WTC11 (cell line): Measurements from ENCODE around the gene DDAH2. TPM values are rescaled to one million over a fixed set of nuclear protein-coding genes. Genes with fewer than 3 reads are reported as not detected.

Experiments
- ATAC-seq: fragments of 200-7000 bp; cut with Tn5 transposase; 2 replicates; pipeline ENCODE4 v1.10.0; 2021; ENCODE audit warnings: mild to moderate bottlenecking, moderate library complexity
- CTCF ChIA-PET: fragments of 300-600 bp; sonication (Branson Sonifier 250); formaldehyde crosslinking; loops from one replicate; lab custom pipeline; 2021; ENCODE audit warnings: antibody characterized with exemption; lab: Charles Lee
- POLR2A ChIA-PET: fragments of 350-600 bp; sonication (Branson Sonifier 250); formaldehyde crosslinking; loops from one replicate; lab custom pipeline; 2021; ENCODE audit warnings: antibody characterized with exemption; lab: Charles Lee
- DNase-seq: peaks from one replicate; pipeline ENCODE4 v3.0.0; 2021; ENCODE audit warnings: low spot score
- H3K27ac Mint-ChIP-seq: 2 replicates; pipeline ENCODE4 v1.8.0; 2021; ENCODE audit warnings: mixed read lengths
- H3K27me3 Mint-ChIP-seq: 2 replicates; pipeline ENCODE4 v1.8.0; 2021; ENCODE audit warnings: low read depth, mild to moderate bottlenecking, moderate library complexity, mixed read lengths
- H3K36me3 Mint-ChIP-seq: 2 replicates; pipeline ENCODE4 v1.8.0; 2021; ENCODE audit warnings: mixed read lengths
- H3K4me1 Mint-ChIP-seq: 2 replicates; pipeline ENCODE4 v1.8.0; 2022; ENCODE audit warnings: mixed read lengths
- H3K4me3 Mint-ChIP-seq: 2 replicates; pipeline ENCODE4 v1.8.0; 2021; ENCODE audit warnings: mild to moderate bottlenecking, moderate library complexity, mixed read lengths
- H3K9me3 Mint-ChIP-seq: 2 replicates; pipeline ENCODE4 v1.8.0; 2021; ENCODE audit warnings: mixed read lengths
- ARID4B ChIP-seq: sonication (generic); formaldehyde crosslinking; IDR thresholded peaks from 2 replicates; pipeline ENCODE4 v1.8.0; 2023; ENCODE audit warnings: missing genetic modification reagents, mild to moderate bottlenecking, borderline replicate concordance
- ATF2 ChIP-seq: sonication (generic); formaldehyde crosslinking; IDR thresholded peaks from 2 replicates; pipeline ENCODE4 v1.8.1; 2022; ENCODE audit warnings: low read depth, missing genetic modification reagents, borderline replicate concordance
- CREB1 ChIP-seq: sonication (generic); formaldehyde crosslinking; IDR thresholded peaks from 2 replicates; pipeline ENCODE4 v1.8.0; 2023; ENCODE audit warnings: mild to moderate bottlenecking, missing genetic modification reagents
- ESRRA ChIP-seq: sonication (generic); formaldehyde crosslinking; IDR thresholded peaks from 2 replicates; pipeline ENCODE4 v1.8.1; 2022; ENCODE audit warnings: mild to moderate bottlenecking, missing genetic modification reagents, borderline replicate concordance
- ETV6 ChIP-seq: sonication (generic); formaldehyde crosslinking; IDR thresholded peaks from 2 replicates; pipeline ENCODE4 v1.8.1; 2022; ENCODE audit warnings: mild to moderate bottlenecking, missing genetic modification reagents
- IRF2 ChIP-seq: sonication (generic); formaldehyde crosslinking; IDR thresholded peaks from 2 replicates; pipeline ENCODE4 v1.8.0; 2022; ENCODE audit warnings: low read depth, missing genetic modification reagents, borderline replicate concordance
- JAZF1 ChIP-seq: fragments of 250-450 bp; sonication (Bioruptor Pico); IDR thresholded peaks from 2 replicates; pipeline ENCODE4 v1.9.0; 2021; ENCODE audit warnings: moderate library complexity, mild to moderate bottlenecking, inconsistent platforms
- MXD4 ChIP-seq: fragments of 250-450 bp; sonication (Bioruptor Pico); IDR thresholded peaks from 2 replicates; pipeline ENCODE4 v1.8.0; 2021; ENCODE audit warnings: mild to moderate bottlenecking, moderate library complexity, borderline replicate concordance
- NFE2L1 ChIP-seq: sonication (generic); formaldehyde crosslinking; IDR thresholded peaks from 2 replicates; pipeline ENCODE4 v1.8.1; 2023; ENCODE audit warnings: missing genetic modification reagents
- OVOL2 ChIP-seq: fragments of 250-450 bp; sonication (Bioruptor Pico); IDR thresholded peaks from 2 replicates; pipeline ENCODE4 v1.9.0; 2021; ENCODE audit warnings: mild to moderate bottlenecking, borderline replicate concordance
- SMAD3 ChIP-seq: sonication (generic); formaldehyde crosslinking; IDR thresholded peaks from 2 replicates; pipeline ENCODE4 v1.8.0; 2022; ENCODE audit warnings: missing genetic modification reagents, mild to moderate bottlenecking, borderline replicate concordance
- ZMAT4 ChIP-seq: fragments of 250-450 bp; sonication (Bioruptor Pico); IDR thresholded peaks from 2 replicates; pipeline ENCODE4 v1.9.0; 2021; ENCODE audit warnings: mild to moderate bottlenecking
- ZNF138 ChIP-seq: sonication (generic); formaldehyde crosslinking; conservative IDR thresholded peaks from 2 replicates; pipeline ENCODE4 v1.8.1; 2022; ENCODE audit warnings: mild to moderate bottlenecking, moderate library complexity, missing genetic modification reagents
- ZNF317 ChIP-seq: sonication (generic); formaldehyde crosslinking; IDR thresholded peaks from 2 replicates; pipeline ENCODE4 v1.8.1; 2023; ENCODE audit warnings: low read depth, mild to moderate bottlenecking, moderate library complexity, missing genetic modification reagents, borderline replicate concordance
- ZNF671 ChIP-seq: fragments of 250-450 bp; sonication (Bioruptor Pico); IDR thresholded peaks from 2 replicates; pipeline ENCODE4 v1.8.0; 2021; ENCODE audit warnings: mild to moderate bottlenecking
- total RNA-seq: library from RNA; stranded (reverse); gene quantifications from 3 replicates; pipeline ENCODE4 v1.2.3, GENCODE V29; 2021
- TF ChIP-seq, protein P1 (sequence below): fragments of 250-450 bp; sonication (Bioruptor Pico); IDR thresholded peaks from 2 replicates; pipeline ENCODE4 v1.9.0; 2021; ENCODE audit warnings: mild to moderate bottlenecking, borderline replicate concordance
- TF ChIP-seq, protein P2 (sequence below): sonication (generic); formaldehyde crosslinking; conservative IDR thresholded peaks from 2 replicates; pipeline ENCODE4 v1.8.1; 2022; ENCODE audit warnings: mild to moderate bottlenecking, missing genetic modification reagents
- TF ChIP-seq, protein P3 (sequence below): sonication (generic); formaldehyde crosslinking; IDR thresholded peaks from 2 replicates; pipeline ENCODE4 v1.8.1; 2023; ENCODE audit warnings: mild to moderate bottlenecking, missing genetic modification reagents
- TF ChIP-seq, protein P4 (sequence below): fragments of 250-450 bp; sonication (Bioruptor Pico); conservative IDR thresholded peaks from 2 replicates; pipeline ENCODE4 v1.9.0; 2021; ENCODE audit warnings: mild to moderate bottlenecking

DDAH2 gene
- total RNA-seq, 1 experiment from 2014 or later = 67.3 TPM

- TF ChIP-seq, protein P1, sequence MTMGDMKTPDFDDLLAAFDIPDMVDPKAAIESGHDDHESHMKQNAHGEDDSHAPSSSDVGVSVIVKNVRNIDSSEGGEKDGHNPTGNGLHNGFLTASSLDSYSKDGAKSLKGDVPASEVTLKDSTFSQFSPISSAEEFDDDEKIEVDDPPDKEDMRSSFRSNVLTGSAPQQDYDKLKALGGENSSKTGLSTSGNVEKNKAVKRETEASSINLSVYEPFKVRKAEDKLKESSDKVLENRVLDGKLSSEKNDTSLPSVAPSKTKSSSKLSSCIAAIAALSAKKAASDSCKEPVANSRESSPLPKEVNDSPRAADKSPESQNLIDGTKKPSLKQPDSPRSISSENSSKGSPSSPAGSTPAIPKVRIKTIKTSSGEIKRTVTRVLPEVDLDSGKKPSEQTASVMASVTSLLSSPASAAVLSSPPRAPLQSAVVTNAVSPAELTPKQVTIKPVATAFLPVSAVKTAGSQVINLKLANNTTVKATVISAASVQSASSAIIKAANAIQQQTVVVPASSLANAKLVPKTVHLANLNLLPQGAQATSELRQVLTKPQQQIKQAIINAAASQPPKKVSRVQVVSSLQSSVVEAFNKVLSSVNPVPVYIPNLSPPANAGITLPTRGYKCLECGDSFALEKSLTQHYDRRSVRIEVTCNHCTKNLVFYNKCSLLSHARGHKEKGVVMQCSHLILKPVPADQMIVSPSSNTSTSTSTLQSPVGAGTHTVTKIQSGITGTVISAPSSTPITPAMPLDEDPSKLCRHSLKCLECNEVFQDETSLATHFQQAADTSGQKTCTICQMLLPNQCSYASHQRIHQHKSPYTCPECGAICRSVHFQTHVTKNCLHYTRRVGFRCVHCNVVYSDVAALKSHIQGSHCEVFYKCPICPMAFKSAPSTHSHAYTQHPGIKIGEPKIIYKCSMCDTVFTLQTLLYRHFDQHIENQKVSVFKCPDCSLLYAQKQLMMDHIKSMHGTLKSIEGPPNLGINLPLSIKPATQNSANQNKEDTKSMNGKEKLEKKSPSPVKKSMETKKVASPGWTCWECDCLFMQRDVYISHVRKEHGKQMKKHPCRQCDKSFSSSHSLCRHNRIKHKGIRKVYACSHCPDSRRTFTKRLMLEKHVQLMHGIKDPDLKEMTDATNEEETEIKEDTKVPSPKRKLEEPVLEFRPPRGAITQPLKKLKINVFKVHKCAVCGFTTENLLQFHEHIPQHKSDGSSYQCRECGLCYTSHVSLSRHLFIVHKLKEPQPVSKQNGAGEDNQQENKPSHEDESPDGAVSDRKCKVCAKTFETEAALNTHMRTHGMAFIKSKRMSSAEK (CRISPR knock-in tag) = no peak
- TF ChIP-seq CREB1 (CRISPR knock-in tag) (no peak), ESRRA (CRISPR knock-in tag) (no peak), MXD4 (CRISPR knock-in tag) (no peak), ARID4B (CRISPR knock-in tag) (no peak), ZNF671 (CRISPR knock-in tag) (no peak)
- TF ChIP-seq, protein P2, sequence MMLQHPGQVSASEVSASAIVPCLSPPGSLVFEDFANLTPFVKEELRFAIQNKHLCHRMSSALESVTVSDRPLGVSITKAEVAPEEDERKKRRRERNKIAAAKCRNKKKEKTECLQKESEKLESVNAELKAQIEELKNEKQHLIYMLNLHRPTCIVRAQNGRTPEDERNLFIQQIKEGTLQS = no peak
- TF ChIP-seq, protein P3, sequence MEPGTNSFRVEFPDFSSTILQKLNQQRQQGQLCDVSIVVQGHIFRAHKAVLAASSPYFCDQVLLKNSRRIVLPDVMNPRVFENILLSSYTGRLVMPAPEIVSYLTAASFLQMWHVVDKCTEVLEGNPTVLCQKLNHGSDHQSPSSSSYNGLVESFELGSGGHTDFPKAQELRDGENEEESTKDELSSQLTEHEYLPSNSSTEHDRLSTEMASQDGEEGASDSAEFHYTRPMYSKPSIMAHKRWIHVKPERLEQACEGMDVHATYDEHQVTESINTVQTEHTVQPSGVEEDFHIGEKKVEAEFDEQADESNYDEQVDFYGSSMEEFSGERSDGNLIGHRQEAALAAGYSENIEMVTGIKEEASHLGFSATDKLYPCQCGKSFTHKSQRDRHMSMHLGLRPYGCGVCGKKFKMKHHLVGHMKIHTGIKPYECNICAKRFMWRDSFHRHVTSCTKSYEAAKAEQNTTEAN (CRISPR knock-in tag) = no peak
Observed at GRCh38 chr6:31750411-31751022, 21.4 kb upstream of the DDAH2 start (continued).

GRCh38 chr6:31749301-31750036 lies 20.4 kb upstream of the DDAH2 start:
- Mint-ChIP-seq H3K36me3 (peaks cover 13% of the 10 kb centered on the region), H3K4me1 (peaks cover 7% of the 10 kb centered on the region), H3K9me3 (no peaks in the 10 kb centered on the region), H3K27me3 (no peaks in the 10 kb centered on the region; the same call in 1 of the 2 replicates), H3K4me3 (no peak overlapping the region), H3K27ac (no peak overlapping the region)
- CTCF ChIA-PET = interaction anchor here (0.6 kb wide), 1 partner anchor 13 kb away, joined by 3 read pairs; the partner anchor contains the start of gene SAPCD1
- ATAC-seq (no peak), DNase-seq (no peak)
- POLR2A ChIA-PET = no interaction called here
- TF ChIP-seq, protein P4, sequence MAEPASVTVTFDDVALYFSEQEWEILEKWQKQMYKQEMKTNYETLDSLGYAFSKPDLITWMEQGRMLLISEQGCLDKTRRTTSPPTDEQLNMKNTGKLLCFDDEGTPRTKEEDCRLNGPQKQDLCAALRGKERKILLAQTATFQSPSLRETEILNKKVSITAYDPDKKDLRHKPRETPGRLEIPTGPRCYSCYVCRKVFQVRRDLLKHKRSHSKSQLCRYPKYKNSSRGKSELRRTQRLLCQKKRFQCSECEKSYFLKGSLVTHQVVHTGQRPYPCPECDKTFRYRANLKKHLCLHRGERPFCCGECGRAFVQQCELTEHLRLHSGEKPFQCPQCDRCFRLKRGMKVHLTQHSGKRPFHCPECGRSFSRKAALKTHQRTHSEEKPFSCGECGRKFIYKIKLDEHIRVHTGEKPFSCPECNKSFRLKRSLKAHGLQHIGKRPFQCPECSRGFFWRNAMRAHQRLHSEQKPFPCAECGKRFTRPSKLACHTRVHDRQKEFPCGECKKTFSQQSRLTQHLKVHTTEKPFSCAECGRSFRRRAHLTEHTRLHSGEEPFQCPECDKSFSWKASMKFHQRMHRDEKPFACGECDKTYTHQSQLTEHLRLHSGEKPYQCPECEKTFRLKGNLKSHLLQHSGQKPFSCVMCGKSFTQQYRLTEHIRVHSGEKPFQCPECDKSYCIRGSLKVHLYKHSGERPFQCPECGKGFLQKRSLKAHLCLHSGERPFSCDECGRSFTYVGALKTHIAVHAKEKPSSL (CRISPR knock-in tag) = no peak
- TF ChIP-seq ZMAT4 (CRISPR knock-in tag) (no peak), OVOL2 (CRISPR knock-in tag) (no peak), JAZF1 (CRISPR knock-in tag) (no peak), ATF2 (CRISPR knock-in tag) (no peak), ZNF317 (CRISPR knock-in tag) (no peak), ZNF138 (CRISPR knock-in tag) (no peak), NFE2L1 (no peak), SMAD3 (CRISPR knock-in tag) (no peak), ZNF671 (CRISPR knock-in tag) (no peak), ETV6 (CRISPR knock-in tag) (no peak), IRF2 (CRISPR knock-in tag) (no peak)
- TF ChIP-seq, protein P2 = no peak
